Fibroblast of the aortic adventitia (primary cell): ENCODE results near the gene EPHA7. TPM values are rescaled to one million over a fixed set of nuclear protein-coding genes. Genes with fewer than 3 reads are reported as not detected.

Source experiments
- DNase-seq: peaks from one replicate; pipeline ENCODE4 v3.0.0-alpha.2; 2010; ENCODE audit warnings: low read depth
- H3K4me3 ChIP-seq: 2 replicates; pipeline ENCODE4 v1.5.1; 2011; ENCODE audit warnings: low read depth, mild to moderate bottlenecking, control low read depth, low read length, moderate library complexity
- total RNA-seq: library from RNA; depleted of rRNA; stranded (reverse); fragments of >200 nt; gene quantifications from 2 replicates; pipeline ENCODE4 v1.2.3, GENCODE V29; 2012; ENCODE audit warnings: low replicate concordance
- TF ChIP-seq, protein P1 (sequence below): IDR thresholded peaks from 2 replicates; pipeline ENCODE4 v1.5.1; 2011; ENCODE audit warnings: mild to moderate bottlenecking, low read length, control low read depth, inconsistent platforms; ENCODE audit not compliant: insufficient read depth

The EPHA7 gene
- total RNA-seq, 1 donor, result 1.5 TPM

DNA sequence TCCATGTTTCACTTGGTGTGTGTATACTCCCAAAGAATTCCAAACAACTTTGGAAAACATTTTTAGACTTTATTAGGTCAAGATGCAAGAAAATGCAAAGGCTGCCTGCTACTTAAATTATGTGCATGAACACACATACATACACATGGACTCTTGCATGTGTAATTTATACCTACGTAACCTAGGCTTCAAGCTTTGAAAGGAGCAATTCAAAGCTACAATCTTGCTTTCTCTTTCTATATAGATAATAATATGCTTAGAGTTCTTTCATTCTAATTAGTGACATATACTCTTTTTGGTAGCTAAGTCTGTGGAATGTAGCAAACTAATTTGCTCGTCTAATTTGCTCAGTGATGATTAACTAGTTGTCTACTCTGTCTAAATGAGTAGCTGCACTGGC is 146.5 kb downstream of the EPHA7 start:
- no peak overlapping the region for H3K4me3 ChIP-seq
- DNase-seq, result no peak

DNA sequence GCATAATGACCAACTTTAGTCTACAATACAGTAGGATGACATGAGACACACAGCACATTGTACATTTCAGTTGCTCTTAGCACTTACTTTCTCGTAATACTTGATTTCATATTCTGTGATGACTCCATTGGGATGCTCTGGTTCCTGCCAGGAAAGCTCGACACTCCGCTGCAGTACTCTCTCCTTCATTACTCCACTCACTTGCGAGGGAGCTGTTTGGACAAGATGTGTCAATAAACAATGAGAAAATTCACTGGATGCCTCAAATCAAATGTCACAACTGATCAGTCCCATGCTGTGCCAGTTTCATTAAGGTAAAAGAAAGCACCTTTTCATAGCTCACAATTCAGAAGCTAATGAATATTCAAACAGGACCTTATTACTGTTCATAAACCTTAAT is 147.1 kb downstream of the EPHA7 start:
- no peak overlapping the region for H3K4me3 ChIP-seq
- TF ChIP-seq, protein P1, sequence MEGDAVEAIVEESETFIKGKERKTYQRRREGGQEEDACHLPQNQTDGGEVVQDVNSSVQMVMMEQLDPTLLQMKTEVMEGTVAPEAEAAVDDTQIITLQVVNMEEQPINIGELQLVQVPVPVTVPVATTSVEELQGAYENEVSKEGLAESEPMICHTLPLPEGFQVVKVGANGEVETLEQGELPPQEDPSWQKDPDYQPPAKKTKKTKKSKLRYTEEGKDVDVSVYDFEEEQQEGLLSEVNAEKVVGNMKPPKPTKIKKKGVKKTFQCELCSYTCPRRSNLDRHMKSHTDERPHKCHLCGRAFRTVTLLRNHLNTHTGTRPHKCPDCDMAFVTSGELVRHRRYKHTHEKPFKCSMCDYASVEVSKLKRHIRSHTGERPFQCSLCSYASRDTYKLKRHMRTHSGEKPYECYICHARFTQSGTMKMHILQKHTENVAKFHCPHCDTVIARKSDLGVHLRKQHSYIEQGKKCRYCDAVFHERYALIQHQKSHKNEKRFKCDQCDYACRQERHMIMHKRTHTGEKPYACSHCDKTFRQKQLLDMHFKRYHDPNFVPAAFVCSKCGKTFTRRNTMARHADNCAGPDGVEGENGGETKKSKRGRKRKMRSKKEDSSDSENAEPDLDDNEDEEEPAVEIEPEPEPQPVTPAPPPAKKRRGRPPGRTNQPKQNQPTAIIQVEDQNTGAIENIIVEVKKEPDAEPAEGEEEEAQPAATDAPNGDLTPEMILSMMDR, result no peak

More for the DNA sequence above, 146.5 kb downstream of the EPHA7 start:
- TF ChIP-seq, protein P1, result no peak

DNA sequence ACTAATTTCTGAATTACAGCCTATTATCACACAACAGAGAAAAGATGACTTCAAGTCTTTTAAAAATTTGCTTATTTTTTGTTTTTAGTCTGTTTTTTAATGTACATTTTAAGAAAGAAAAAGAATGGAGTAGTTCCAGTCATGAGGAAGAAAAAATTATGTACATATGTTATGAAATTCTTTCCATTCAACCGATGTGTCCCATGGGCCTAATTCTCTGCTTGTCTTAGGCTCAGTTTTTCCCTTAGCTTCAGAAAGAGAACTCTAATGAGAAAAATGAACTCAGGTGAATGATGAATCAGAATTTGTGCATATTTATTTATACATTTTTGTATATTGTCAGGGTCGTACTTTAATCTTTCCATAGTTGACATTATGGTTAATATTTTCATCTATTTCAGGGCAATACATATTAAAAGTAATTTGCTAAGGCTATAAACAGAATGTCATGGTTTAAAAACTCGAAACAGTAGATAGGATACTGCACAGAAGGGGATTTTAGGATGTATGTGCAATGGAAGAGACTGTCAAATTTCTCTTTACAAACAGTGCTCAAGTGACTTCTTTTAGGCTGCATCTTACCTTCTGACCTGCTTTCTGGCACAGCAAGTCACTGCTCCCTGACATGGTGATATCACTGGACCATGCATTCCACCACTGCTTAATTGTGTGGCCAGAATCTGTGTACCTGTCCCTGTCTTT is 153.1 kb downstream of the EPHA7 start:
- TF ChIP-seq, protein P1, result no peak
- DNase-seq, result no peak
- no peak overlapping the region for H3K4me3 ChIP-seq

More for the DNA sequence above, 147.1 kb downstream of the EPHA7 start:
- DNase-seq, result no peak

DNA sequence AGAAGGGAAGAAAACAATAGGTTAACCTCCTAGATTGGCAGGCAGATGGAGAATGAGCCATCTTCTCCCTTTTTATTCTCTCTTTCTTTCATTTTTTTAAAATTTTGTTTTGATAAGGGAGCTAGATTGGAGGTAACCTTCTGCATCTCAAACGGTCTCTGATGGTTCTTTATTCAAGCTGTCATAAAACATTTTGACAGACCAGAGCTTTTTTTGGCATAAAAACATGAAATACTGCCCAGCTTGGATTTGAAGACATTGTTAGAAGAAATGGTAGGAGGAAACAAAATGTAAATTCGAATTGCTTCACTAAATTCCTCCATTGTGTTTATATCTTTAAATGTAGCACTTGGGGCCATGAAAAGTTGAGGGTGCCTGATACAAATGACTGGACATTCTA is 158.5 kb downstream of the EPHA7 start:
- H3K4me3 ChIP-seq, result no peak overlapping the region
- TF ChIP-seq, protein P1, result no peak
- DNase-seq, result no peak

DNA sequence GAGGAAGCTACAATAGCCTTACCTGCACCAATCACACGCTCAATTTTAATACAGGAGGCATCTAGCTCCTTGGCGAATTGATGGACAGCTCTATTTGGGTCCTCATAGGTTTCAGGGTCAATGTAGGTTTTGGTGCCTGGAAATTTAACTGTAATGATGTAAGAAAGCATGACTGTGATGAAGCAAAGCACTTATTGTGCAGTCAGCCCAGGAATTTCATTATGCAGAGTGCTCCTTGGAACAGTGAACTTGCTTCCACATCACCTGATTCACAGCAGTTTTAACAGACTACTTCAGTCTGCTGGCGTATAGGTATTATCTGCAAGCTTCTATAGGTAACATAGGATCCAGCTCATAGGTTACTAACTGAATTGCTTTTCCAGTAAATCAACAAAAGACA is 160.0 kb downstream of the EPHA7 start:
- H3K4me3 ChIP-seq, result no peak overlapping the region
- DNase-seq, result no peak
- TF ChIP-seq, protein P1, result no peak

DNA sequence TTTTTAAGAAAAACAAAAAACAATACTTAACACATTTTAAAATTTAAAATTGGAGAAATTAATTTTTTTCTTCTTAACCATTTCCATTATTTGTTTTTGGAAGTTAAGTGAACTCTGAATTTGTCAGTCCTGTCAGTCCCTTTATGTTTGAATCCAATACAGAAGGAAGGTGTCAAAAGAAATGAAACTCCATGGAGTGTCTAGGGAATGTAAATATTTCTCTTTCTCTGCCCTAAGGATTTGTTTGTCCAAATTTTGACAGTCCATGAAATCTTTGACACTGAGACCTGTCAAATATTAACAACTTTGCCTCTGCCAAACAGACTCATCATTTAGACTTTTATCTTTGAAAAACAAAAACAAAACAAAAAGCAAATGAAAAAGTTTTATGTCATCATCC is 166.4 kb downstream of the EPHA7 start:
- no peak overlapping the region for H3K4me3 ChIP-seq
- no peak for DNase-seq
- TF ChIP-seq, protein P1, result no peak

DNA sequence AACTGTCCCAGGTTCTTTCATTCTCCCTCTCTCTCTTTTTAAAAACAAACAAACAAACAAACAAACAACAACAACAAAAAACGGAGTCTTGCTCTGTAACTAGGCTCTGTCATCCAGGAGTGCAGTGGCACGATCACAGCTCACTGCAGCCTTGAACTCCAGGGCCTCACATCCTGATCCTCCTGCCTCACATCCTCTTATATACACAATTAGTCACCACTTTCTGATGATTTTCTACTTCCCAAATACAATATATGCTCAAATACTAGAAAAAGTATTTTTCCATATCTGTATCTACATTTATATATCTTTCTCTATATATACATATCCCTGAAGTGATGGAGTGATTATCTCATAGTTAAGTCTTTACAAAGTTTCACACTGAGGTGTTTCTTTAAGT is 170.7 kb downstream of the EPHA7 start:
- TF ChIP-seq, protein P1, result no peak
- DNase-seq, result no peak
- no peak overlapping the region for H3K4me3 ChIP-seq
